Neural cell (in vitro differentiated cells): ENCODE measurements around the gene RUVBL1.

Experiments used
- CTCF ChIP-seq: fragments of 450-650 bp; IDR thresholded peaks from 2 replicates; pipeline ENCODE4 v1.5.1; 2014; ENCODE audit warnings: antibody characterized with exemption, mild to moderate bottlenecking, moderate library complexity; ENCODE audit not compliant: poor library complexity, severe bottlenecking
- POLR2AphosphoS5 ChIP-seq: IDR thresholded peaks from 2 replicates; pipeline ENCODE4 v1.6.1; 2012

- TF ChIP-seq CTCF (no peak), POLR2AphosphoS5 (no peak)
Observed at GRCh38 chr3:128071771-128072453, 51.7 kb downstream of the RUVBL1 start.
